Measurements from ENCODE around the gene B4GALT2.

DNA sequence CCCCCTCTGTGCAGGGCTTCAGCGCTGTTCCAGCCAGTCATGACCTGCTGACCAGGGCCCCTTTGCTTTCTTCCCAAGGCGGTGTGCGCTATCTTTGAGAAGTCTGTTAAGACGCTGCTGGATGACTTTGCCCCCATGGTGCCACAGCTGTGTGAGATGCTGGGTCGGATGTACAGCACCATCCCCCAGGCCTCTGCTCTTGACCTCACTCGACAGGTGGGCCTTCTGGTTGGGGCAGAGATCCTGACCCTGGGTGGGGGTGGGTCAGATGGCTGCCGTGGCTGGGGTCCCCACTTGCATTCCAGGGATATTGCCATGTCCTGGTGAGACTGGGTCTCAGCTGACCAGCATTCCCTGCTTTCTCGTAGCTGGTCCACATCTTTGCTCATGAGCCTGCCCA, 18.2 kb upstream of the B4GALT2 start:
- no peak for TF ChIP-seq CTCF (conservative IDR thresholded peaks at IDR 0.05; ENCODE audit: low read depth, low read length)
- TF ChIP-seq MAFK (IDR thresholded peaks at IDR 0.05; ENCODE audit: low read depth, low read length) = no peak
- no peak for TF ChIP-seq ELK1 (IDR thresholded peaks at IDR 0.05; ENCODE audit: borderline replicate concordance, low read depth, low read length)

All from IMR-90 (cell line).